ENCODE measurements around the gene FABP7.

The FABP7 gene

GRCh38 chr6:122783401-122783800 is 3.9 kb downstream of the FABP7 start:
- TF ChIP-seq CTCF (IDR thresholded peaks at IDR 0.05; ENCODE audit: extremely low read depth, insufficient read depth, missing control alignments) = no peak
- DNase-seq (ENCODE audit: low spot score) = no peak
- in situ Hi-C loops (cut with MboI; ENCODE audit: low pct_unique_long_range_greater_than_20kb, low sequenced_read_pairs, unreplicated experiment) = no loop called here

DNA sequence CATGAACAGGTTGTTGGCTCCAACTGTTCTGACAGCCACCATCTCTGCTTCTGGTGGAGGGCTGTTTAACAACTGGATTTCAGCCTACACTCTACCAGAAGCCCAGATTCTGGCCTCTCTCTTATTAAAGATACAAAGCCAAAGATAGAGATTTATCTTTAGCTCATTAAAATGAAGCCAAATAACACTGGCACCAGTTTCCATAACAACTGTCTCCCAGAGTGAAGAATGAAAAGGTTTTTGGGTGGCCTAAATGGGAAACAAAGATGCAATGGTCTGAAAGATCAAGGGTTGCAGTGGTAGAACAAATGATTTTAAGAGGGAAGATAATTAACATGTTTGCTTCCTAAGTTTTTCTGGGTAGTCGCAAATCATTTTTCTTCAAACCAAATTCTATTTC is 6.4 kb downstream of the FABP7 start:
- no peak for DNase-seq (ENCODE audit: low spot score)
- in situ Hi-C loops (cut with MboI; ENCODE audit: low pct_unique_long_range_greater_than_20kb, low sequenced_read_pairs, unreplicated experiment) = no loop called here
- TF ChIP-seq CTCF (IDR thresholded peaks at IDR 0.05; ENCODE audit: extremely low read depth, insufficient read depth, missing control alignments) = no peak

DNA sequence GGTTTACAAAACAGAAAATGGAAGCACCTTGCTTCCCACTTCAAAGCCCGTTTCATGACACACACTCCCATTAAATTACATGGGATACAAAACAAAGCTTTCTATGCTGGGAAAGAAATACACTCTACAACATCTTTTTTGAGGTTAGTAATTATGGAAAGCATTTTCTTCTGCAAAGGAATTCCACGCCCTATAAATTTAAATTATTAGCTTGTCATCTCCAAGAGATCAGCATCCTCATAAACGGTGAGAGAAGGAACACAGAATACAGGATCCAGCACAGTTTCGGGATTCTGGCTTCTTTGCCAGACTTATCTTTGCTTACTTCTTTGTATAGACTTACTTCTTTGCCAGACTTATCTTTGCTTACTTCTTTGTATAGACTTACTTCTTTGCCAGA is 8.2 kb downstream of the FABP7 start:
- no peak for DNase-seq (ENCODE audit: low spot score)
- in situ Hi-C loops (cut with MboI; ENCODE audit: low pct_unique_long_range_greater_than_20kb, low sequenced_read_pairs, unreplicated experiment) = no loop called here
- no peak for TF ChIP-seq CTCF (IDR thresholded peaks at IDR 0.05; ENCODE audit: extremely low read depth, insufficient read depth, missing control alignments)

DNA sequence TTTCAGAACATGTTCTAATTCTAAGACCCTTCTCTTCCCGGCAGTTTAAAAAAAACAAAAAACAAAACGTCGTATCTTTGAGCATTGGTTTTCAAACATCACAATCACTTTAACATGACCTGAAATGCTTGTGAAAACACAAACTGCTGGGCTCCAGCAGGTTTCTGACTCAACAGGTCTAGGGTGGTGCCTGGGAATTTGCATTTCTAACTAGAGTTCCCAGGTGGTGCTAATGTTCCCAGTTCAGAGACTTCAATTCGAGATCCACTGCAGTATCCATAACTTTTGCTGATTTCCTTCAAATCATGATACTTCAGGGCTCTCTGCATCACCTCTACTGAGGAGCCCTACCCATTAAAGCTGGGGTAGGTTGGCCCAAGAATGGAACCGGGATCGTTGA is 8.7 kb downstream of the FABP7 start:
- in situ Hi-C loops (cut with MboI; ENCODE audit: low pct_unique_long_range_greater_than_20kb, low sequenced_read_pairs, unreplicated experiment) = no loop called here
- no peak for DNase-seq (ENCODE audit: low spot score)
- TF ChIP-seq CTCF (IDR thresholded peaks at IDR 0.05; ENCODE audit: extremely low read depth, insufficient read depth, missing control alignments) = no peak

DNA sequence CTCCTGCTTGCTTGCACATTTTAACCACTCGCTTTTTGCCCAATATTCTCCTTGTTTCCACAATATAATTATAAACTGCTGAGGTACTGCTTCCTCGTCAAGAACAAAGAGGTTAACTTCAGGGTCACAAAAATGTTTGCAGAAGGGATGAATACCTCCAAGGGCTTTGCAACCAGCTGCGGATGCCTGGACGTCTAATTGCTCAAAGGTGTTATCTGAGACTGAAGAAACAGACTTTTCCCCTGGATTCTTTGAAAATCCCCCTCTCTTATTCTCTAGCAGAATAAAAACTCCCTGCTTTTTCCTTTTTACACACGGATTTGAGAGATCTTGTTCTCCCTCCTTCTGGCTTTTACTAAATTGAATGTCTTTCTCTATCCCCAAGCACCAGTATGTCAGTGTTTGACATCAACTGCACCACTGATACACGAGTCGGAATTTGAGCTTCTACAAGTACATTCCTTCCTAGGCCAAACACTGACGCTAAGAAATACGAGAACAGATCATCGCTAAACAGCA is 9.2 kb downstream of the FABP7 start:
- in situ Hi-C loops (cut with MboI; ENCODE audit: low pct_unique_long_range_greater_than_20kb, low sequenced_read_pairs, unreplicated experiment) = no loop called here
- DNase-seq (ENCODE audit: low spot score) = no peak
- TF ChIP-seq CTCF (IDR thresholded peaks at IDR 0.05; ENCODE audit: extremely low read depth, insufficient read depth, missing control alignments) = no peak

DNA sequence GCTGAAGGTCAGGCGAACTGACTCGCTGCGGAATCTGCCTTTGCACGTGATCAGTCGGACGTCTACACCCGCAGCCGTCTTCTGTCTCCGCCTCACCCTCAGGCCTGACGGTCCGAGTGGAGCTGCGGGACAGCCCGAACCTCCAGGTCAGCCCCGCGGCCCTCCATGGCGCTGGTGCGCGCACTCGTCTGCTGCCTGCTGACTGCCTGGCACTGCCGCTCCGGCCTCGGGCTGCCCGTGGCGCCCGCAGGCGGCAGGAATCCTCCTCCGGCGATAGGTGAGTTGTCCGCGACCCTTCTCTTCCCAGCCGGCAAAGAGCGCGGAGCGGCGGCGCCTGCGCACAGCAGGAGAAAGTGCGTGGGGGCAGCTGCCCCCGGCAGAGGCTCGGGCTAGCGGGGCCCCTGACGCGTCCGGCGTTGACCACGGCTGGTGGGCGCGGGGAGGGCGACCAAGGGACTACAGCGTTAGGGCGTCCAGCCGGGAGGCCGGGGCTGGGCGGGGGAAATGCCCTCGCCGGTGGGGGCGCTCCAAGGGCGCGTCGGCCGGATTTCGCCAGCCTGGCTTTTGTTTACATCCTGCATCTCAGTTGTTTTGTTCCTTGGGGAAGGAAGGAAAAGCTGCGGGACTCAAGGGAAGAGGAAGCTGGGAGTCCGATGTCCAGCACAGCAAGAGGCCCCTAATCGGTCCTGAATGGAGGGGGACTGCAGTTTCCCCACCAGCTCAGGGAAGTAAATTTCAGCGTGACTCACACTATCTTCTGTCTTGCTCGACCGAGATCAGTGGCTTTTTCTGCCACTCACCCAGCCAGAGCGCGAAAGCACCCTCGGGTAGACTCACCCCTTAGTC is 9.9 kb downstream of the FABP7 start, which contains the start of gene SMPDL3A:
Gene SMPDL3A (plus strand): TSS at position 77 of the 846 bp plus-strand sequence. CDS start 89 bp downstream, at position 166.
- DNase-seq (ENCODE audit: low spot score) = peak; percentile 55
- in situ Hi-C loops (cut with MboI; ENCODE audit: low pct_unique_long_range_greater_than_20kb, low sequenced_read_pairs, unreplicated experiment) = no loop called here
- TF ChIP-seq CTCF (IDR thresholded peaks at IDR 0.05; ENCODE audit: extremely low read depth, insufficient read depth, missing control alignments) = peak; percentile 49

Data from GM13977 (cell line).